AG10803 (cell line): ENCODE measurements around the gene TMEM42.
"Not testable (repeated sequence)": the region's sequence is repeated elsewhere in the genome, so short reads cannot be mapped to it uniquely, and the experiment has no call there.

Source experiments
- DNase-seq: peaks from one replicate; pipeline ENCODE4 v3.0.0; 2010; ENCODE audit warnings: low read depth
- H3K4me3 ChIP-seq: 2 replicates; pipeline ENCODE4 v1.5.1; 2011; ENCODE audit warnings: mild to moderate bottlenecking, low read length, control low read depth
- CTCF ChIP-seq: conservative IDR thresholded peaks from 2 replicates; pipeline ENCODE4 v1.5.1; 2011; ENCODE audit warnings: mild to moderate bottlenecking, low read length, control low read depth, inconsistent platforms

Gene TMEM42

GRCh38 chr3:44861412-44862225 is at the start of gene TMEM42:
Gene TMEM42 (plus strand): TSS chr3:44861912. CDS start chr3:44861925, 13 bp downstream.
- DNase-seq: peak; percentile 90
- H3K4me3 ChIP-seq: peak within 1 kb of the TSS; percentile 82
- TF ChIP-seq CTCF: peak; percentile 35

GRCh38 chr3:44814751-44815150 is 47.0 kb upstream of the TMEM42 start:
- no peak overlapping the region for H3K4me3 ChIP-seq
- no peak for TF ChIP-seq CTCF
- DNase-seq: no peak

- not testable (repeated sequence) for DNase-seq, H3K4me3 ChIP-seq
Measured at GRCh38 chr3:44816334-44816733, 45.4 kb upstream of the TMEM42 start.

GRCh38 chr3:44821206-44821605 is 40.5 kb upstream of the TMEM42 start:
- DNase-seq, H3K4me3 ChIP-seq: not testable (repeated sequence)

GRCh38 chr3:44825264-44825925 is 36.3 kb upstream of the TMEM42 start:
- H3K4me3 ChIP-seq: no peak overlapping the region
- DNase-seq: peak; percentile 77
- TF ChIP-seq CTCF: no peak

GRCh38 chr3:44827196-44827595 is 34.5 kb upstream of the TMEM42 start:
- H3K4me3 ChIP-seq: no peak overlapping the region
- TF ChIP-seq CTCF: no peak
- no peak for DNase-seq

- no peak for DNase-seq
- H3K4me3 ChIP-seq: no peak overlapping the region
- no peak for TF ChIP-seq CTCF
Measured at GRCh38 chr3:44831232-44831631, 30.5 kb upstream of the TMEM42 start.

- no peak overlapping the region for H3K4me3 ChIP-seq
- DNase-seq: no peak
- TF ChIP-seq CTCF: no peak
Measured at GRCh38 chr3:44832032-44832431, 29.7 kb upstream of the TMEM42 start.
